Lower leg skin (tissue), 4 donors: ENCODE measurements around the gene LRRC49. TPM values are rescaled to one million over a fixed set of nuclear protein-coding genes. Genes with fewer than 3 reads are reported as not detected.

ENCODE experiments used
- DNase-seq, 2 donors: peaks; one replicate each; pipeline ENCODE4 v3.0.0-alpha.2; 2019; ENCODE audit warnings: low spot score in 2 of 2
- H3K4me3 ChIP-seq: fragments of 200-600 bp; sonication (generic); 2 replicates; pipeline ENCODE4 v1.5.1; 2017; ENCODE audit warnings: mild to moderate bottlenecking, low read depth; ENCODE audit not compliant: poor library complexity, severe bottlenecking
- CTCF ChIP-seq, 3 donors: fragments of 450-650 bp; IDR thresholded peaks; one replicate each; pipeline ENCODE4 v1.5.1; 2016; ENCODE audit warnings: antibody characterized with exemption in 3 of 3, mild to moderate bottlenecking in 3 of 3, moderate library complexity in 2 of 3
- POLR2A ChIP-seq, 2 donors: fragments of 450-650 bp; IDR thresholded peaks; one replicate each; pipeline ENCODE4 v1.6.1; 2016 to 2017; ENCODE audit warnings: antibody characterized with exemption in 2 of 2, mild to moderate bottlenecking in 1 of 2, moderate library complexity in 1 of 2
- WGBS, 2 donors: methylation state at CpG; one replicate each; pipeline ENCODE4 v1.1.5; 2018; 5-methylcytosine and 5-hydroxymethylcytosine counted together
- intact Hi-C: fragments of 100-400 bp; cut with DNase I; formaldehyde crosslinking; loops from one replicate; pipeline ENCODE4 v1.15.0; 2023; ENCODE audit warnings: low total_unique reads
- total RNA-seq, 4 donors: library from RNA; depleted of rRNA; stranded (reverse); fragments of >200 nt; gene quantifications; one replicate each; pipeline ENCODE4 v1.1.0, GENCODE V29; 2016

Gene LRRC49
- total RNA-seq, 4 donors from 2014 or later: 1.9 to 6.1 (median 5.3) TPM

GRCh38 chr15:70954171-70954570, 61.5 kb downstream of the LRRC49 start:
- WGBS, 2 donors: 61 to 75% methylated on average over 1 of the region's 1 CpG
- intact Hi-C loops: no loop called here
- H3K4me3 ChIP-seq: no peak overlapping the region
- no peak for DNase-seq
- TF ChIP-seq POLR2A (IDR thresholded peaks at IDR 0.05): no peak
- TF ChIP-seq CTCF (IDR thresholded peaks at IDR 0.05): no peak

DNA sequence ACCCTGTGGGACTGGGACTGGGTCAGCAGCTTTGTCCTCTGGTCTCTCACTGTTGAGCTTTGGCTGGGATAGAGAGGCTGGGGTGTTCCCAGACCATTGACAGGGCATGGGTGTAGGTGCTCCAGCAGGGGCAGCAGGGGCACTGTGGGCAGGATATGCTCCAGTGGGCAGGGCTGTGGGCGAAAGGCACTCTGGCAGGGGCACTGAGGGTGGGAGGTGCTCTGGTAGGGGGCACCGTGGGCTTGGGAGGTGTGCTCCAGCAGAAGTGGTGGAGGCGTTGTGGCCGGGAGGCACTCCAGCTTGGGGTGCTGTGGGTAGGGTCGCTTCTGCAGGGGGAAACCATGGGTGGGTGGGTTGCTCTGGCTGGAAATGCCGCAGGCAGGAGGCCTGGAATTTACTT, 62.1 kb downstream of the LRRC49 start:
- H3K4me3 ChIP-seq: no peak overlapping the region
- TF ChIP-seq CTCF (IDR thresholded peaks at IDR 0.05): no peak
- no peak for TF ChIP-seq POLR2A (IDR thresholded peaks at IDR 0.05)
- intact Hi-C loops: no loop called here
- WGBS, 2 donors: 88 to 93% methylated on average over 6 of the region's 6 CpGs
- no peak for DNase-seq

DNA sequence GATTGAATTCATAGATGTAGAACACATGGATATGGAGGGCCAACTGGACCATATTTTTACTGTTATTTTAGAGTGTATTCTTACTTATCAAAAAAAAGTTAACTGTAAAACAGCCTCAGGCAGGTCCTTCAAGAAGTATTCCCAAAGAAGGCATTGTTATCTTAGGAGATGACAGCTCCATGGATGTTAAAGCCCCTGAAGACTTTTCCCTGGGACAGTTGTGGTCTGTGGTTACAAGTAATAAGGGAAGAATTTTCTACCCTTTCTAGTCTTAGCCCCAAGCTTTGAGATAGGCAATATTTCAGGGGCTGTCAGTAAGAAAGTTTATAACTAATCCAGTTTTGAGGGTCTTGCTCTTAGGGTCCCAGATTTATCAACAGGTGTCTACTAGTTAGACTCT, 62.5 kb downstream of the LRRC49 start:
- no peak for TF ChIP-seq POLR2A (IDR thresholded peaks at IDR 0.05)
- TF ChIP-seq CTCF (IDR thresholded peaks at IDR 0.05): no peak
- intact Hi-C loops: no loop called here
- DNase-seq: no peak
- no peak overlapping the region for H3K4me3 ChIP-seq

DNA sequence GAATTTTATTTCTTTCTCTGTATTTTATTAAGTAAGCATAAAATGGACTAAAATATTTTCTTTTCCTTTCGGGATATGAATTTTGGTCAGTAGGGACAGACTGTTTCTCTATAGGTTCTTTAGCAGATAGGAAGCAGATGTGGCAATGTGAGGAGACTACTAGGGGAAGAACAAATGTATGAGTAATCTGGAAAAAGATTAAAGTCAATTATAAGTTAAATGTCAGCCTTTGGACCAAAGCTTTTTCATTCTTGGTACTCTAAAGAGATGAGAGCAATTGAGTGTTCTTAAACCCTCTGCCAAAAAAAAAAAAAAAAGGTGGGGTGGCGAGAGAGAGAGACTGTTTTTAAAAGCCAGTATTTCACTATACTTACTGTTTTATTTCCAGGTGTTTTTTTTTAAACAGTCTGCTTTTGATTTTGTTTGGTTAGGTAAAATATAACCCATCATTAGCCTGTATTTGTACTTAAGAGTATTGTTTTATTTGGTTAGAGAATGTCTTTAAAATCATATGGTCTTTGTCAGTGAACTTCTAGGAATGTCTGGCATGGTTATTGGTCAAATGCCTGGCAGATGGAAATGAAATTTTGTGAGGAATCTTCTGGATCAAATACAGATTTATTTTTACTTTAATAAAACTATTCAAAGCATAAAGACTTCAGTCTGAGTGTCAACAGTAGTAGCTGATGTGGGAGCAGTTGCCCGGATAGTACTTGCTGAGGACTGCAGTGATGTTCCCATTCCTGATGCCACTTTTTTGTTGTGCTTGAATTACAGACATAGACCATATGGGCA, 63.8 kb downstream of the LRRC49 start:
- 62 to 65% methylated on average over 3 of the region's 3 CpGs for WGBS, 2 donors
- H3K4me3 ChIP-seq: no peak overlapping the region
- intact Hi-C loops: no loop called here
- no peak for DNase-seq
- TF ChIP-seq POLR2A (IDR thresholded peaks at IDR 0.05) (no peak), CTCF (IDR thresholded peaks at IDR 0.05) (no peak)

GRCh38 chr15:70962084-70962483, 69.5 kb downstream of the LRRC49 start:
- no peak overlapping the region for H3K4me3 ChIP-seq
- TF ChIP-seq POLR2A (IDR thresholded peaks at IDR 0.05) (no peak), CTCF (IDR thresholded peaks at IDR 0.05) (no peak)
- intact Hi-C loops: no loop called here
- no peak for DNase-seq

DNA sequence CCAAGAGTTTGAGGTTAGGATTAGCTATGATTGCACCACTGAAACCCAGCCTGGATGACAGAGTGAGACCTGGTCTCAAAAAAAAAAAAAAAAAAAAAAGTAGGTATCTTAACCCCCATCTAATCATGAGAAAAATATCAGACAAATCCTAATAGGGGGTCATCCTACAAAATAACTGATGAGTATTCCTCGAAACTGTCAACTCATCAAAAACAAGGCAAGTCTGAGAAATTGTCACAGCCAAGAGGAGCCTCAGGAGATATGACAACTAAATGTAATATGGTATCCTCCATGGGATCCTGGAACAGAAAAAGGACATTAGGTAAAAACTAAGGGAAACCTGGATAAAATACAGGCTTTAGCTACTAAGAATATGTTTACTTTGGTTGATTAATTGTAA, 70.6 kb downstream of the LRRC49 start:
- TF ChIP-seq POLR2A (IDR thresholded peaks at IDR 0.05): no peak
- TF ChIP-seq CTCF (IDR thresholded peaks at IDR 0.05): no peak
- 91 to 97% methylated on average over 1 of the region's 1 CpG for WGBS, 2 donors

More for the DNA sequence above, 70.6 kb downstream of the LRRC49 start:
- intact Hi-C loops: no loop called here
- no peak overlapping the region for H3K4me3 ChIP-seq
- DNase-seq: no peak
